ENCODE measurements around the gene PPP1R27.

PPP1R27 gene

DNA sequence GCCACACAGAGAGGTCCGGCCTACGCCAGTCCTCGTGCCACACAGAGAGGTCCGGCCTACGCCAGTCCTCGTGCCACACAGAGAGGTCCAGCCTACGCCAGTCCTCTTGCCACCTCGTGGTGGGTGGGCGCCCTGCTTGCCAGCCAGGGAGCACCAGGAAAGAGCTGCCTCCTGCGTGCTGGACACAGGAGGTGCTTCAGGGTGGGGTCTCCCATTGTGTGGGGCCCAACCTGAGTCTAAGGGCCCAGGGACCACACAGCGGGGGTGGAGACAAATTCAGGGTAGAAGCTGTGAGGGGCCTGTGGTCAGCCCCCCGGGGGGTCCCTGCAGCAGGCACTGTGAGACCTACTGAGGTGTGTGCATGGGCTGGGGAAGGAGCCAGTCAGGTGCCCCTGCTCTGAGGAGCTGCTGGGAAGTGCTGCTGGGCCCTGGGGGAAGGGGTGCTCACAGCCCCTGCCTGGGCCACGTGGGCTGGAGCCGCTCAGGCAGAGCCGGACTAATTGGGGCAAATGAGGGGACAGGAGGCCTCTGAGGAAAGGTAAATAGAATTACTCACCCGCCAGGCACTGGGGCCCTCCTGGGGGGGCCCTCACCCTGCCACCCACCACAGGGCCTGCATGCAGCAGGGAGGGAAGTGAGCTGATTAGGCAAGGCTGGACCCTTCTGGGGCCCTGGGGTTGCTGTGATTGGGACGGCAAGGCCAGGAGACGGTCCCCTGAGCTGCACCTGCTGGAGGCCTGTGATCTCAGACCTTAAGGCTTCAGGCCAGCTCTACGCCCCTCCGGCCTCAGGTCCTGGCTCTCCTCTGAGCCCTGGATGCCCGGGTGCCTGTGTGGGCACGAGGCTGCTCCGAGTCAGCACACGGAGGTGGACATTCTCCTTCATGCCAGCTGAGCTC, 19.9 kb downstream of the PPP1R27 start:
- no peak for DNase-seq (ENCODE audit: low read depth)
- no peak overlapping the region for H3K4me3 ChIP-seq (ENCODE audit: low read length)
- TF ChIP-seq, protein P1, sequence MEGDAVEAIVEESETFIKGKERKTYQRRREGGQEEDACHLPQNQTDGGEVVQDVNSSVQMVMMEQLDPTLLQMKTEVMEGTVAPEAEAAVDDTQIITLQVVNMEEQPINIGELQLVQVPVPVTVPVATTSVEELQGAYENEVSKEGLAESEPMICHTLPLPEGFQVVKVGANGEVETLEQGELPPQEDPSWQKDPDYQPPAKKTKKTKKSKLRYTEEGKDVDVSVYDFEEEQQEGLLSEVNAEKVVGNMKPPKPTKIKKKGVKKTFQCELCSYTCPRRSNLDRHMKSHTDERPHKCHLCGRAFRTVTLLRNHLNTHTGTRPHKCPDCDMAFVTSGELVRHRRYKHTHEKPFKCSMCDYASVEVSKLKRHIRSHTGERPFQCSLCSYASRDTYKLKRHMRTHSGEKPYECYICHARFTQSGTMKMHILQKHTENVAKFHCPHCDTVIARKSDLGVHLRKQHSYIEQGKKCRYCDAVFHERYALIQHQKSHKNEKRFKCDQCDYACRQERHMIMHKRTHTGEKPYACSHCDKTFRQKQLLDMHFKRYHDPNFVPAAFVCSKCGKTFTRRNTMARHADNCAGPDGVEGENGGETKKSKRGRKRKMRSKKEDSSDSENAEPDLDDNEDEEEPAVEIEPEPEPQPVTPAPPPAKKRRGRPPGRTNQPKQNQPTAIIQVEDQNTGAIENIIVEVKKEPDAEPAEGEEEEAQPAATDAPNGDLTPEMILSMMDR (conservative IDR thresholded peaks at IDR 0.05; ENCODE audit: low read depth, low read length) = no peak

DNA sequence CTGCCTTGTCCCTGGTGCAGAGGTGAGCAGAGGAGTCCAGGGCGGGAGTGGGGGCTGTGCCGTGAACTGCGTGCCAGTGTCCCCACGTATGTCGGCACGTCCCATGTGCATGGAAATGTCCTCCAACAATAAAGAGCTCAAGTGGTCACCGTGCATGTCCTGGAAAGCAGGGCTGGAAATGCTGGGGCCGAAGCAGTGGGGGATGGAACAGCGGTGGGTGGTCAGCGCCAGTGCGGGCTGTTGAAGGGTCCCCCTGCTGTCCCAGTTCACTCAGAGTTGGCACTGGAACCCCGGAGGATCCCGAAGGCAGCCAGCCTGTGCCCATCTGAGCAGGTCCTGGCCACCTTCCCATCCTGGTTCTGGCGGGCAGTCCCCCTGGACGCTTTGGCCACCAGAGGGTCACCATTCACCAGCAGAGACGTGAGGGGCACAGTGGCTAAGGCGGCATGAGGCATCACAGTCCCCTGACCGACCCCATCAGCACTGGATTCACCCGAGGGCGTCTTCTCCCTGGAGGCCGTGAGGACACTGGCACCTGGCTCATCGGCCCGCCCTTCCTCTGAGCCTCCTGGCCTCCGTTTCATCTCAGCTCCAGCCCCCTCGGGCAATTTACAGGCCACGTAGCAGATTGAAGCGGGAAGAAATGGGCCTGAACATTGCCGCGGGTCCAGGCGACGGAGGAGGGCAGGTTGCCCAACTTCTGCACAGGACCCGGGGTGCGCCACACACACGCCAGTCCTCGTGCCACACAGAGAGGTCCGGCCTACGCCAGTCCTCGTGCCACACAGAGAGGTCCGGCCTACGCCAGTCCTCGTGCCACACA, 20.8 kb downstream of the PPP1R27 start:
- no peak for DNase-seq (ENCODE audit: low read depth)
- TF ChIP-seq, protein P1 (conservative IDR thresholded peaks at IDR 0.05; ENCODE audit: low read depth, low read length) = no peak
- no peak overlapping the region for H3K4me3 ChIP-seq (ENCODE audit: low read length)

DNA sequence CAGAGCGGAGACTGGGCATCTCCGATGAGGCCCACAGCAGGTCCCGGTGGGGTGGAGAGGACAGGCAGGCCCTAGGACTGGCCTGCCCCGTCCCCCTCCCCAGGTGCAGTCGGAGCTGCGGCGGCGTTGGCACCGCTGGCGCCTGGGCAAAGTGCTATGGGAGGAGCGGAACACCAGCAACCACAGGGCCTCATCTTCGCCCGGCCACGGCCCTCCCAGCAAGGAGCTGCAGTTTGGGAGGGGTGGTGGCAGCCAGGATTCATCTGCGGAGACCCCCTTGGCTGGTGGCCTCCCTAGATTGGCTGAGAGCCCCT, 21.5 kb downstream of the PPP1R27 start:
- DNase-seq (ENCODE audit: low read depth) = no peak
- no peak overlapping the region for H3K4me3 ChIP-seq (ENCODE audit: low read length)
- TF ChIP-seq, protein P1 (conservative IDR thresholded peaks at IDR 0.05; ENCODE audit: low read depth, low read length) = no peak

DNA sequence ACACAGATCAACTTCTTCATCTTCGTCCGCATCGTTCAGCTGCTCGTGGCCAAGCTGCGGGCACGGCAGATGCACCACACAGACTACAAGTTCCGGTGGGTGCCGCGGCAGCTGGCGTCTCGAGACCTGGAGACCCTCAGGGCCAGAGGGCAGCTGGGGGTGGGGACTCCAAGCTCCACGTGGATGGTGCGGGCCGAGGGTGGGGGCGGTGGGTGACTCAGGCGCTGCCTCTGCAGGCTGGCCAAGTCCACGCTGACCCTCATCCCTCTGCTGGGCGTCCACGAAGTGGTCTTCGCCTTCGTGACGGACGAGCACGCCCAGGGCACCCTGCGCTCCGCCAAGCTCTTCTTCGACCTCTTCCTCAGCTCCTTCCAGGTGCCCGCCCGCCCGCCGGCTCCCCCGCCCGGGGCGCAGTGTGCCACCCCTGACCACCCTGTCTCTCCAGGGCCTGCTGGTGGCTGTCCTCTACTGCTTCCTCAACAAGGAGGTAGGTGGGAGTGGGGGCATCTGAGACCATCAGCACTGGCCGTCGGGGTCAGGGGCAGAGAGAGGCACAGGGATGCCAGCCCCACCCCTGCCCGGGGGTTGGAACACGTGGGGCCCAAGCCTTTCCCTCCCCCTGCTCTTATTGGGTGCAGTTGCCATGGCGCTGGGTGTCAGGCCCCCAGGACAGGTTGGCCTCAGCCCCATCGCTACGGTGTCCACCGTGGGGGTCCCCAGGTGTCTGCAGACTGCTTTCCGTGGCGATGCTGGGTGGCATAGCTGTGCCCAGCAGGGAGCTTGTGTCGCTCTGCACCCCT, 22.1 kb downstream of the PPP1R27 start:
- no peak for DNase-seq (ENCODE audit: low read depth)
- no peak overlapping the region for H3K4me3 ChIP-seq (ENCODE audit: low read length)
- TF ChIP-seq, protein P1 (conservative IDR thresholded peaks at IDR 0.05; ENCODE audit: low read depth, low read length) = no peak

DNA sequence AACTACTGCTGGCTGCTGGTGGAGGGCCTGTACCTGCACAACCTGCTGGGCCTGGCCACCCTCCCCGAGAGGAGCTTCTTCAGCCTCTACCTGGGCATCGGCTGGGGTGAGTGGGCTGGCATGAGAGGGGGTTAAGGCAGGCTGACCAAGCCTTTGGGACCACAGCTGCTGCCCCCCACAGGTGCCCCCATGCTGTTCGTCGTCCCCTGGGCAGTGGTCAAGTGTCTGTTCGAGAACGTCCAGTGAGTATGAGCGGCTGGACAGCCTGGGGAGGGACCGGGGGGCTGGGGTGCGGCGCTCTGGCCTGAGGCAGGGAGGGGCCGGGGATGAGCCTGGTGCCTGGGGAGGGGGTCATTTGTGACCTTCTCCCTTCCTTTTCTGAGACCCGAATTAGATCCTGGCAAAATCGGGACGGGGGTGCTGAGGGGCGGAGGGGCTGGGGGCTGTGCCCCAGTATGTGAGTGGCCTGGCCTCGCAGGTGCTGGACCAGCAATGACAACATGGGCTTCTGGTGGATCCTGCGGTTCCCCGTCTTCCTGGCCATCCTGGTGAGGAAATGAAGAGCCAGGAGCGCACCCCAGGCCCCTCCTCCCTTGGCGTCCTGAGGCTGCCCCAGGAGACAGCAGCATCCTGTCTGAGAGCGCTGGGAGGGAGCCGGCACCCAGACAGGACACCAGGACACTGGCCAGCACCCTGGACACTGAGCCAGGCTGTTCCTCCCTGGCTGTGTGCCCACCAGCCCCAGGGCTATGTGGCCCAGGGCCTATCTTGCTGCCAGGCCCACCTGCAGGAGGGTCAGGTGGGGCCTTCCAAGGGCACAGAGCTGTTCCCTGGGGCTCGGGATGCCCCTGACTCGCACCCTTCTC, 22.9 kb downstream of the PPP1R27 start:
- DNase-seq (ENCODE audit: low read depth) = no peak
- TF ChIP-seq, protein P1 (conservative IDR thresholded peaks at IDR 0.05; ENCODE audit: low read depth, low read length) = no peak
- H3K4me3 ChIP-seq (ENCODE audit: low read length) = no peak overlapping the region
